Endothelial cell of umbilical vein (primary cell): Measurements from ENCODE around the gene GABRR2. TPM values are rescaled to one million over a fixed set of nuclear protein-coding genes. Genes with fewer than 3 reads are reported as not detected.

ENCODE experiments used
- BruUV-seq: library from RNA; stranded (reverse); fragments of 400-500 nt; replicated peaks from 2 replicates; lab custom pipeline; 2021; lab: Mats Ljungman, UMichigan
- CTCF ChIA-PET: fragments of 300-600, 350-600 bp; sonication (Branson Sonifier 250); formaldehyde crosslinking; loops from one replicate; lab custom pipeline; 2021; ENCODE audit warnings: antibody characterized with exemption, inconsistent platforms; lab: Charles Lee
- POLR2A ChIA-PET: fragments of 300-600, 350-600 bp; sonication (Branson Sonifier 250); formaldehyde crosslinking; loops from one replicate; lab custom pipeline; 2021; ENCODE audit warnings: antibody characterized with exemption, inconsistent platforms; lab: Charles Lee
- DNase-seq: peaks from one replicate; pipeline ENCODE4 v3.0.0-alpha.2; 2011; ENCODE audit warnings: low read depth, low spot score
- FAIRE-seq: peaks from 2 replicates; lab custom pipeline; 2011; peaks lifted over from hg19 to GRCh38; lab: Jason Lieb, UNC
- H2AFZ ChIP-seq: 2 replicates; pipeline ENCODE4 v1.6.0; 2012; ENCODE audit warnings: low read depth, low read length, control low read depth, inconsistent platforms
- H3K27ac ChIP-seq: 2 replicates; pipeline ENCODE4 v1.5.1; 2011; ENCODE audit warnings: low read depth, mild to moderate bottlenecking, control low read depth, low read length, moderate library complexity; ENCODE audit not compliant: insufficient read depth
- H3K27me3 ChIP-seq, 2 experiments: 2 replicates each; pipeline versions ENCODE4 v1.6.0 to v1.6.1; 2011; ENCODE audit warnings: low read length in 2 of 2, mixed read lengths in 1 of 2; ENCODE audit not compliant: control insufficient read depth in 2 of 2, insufficient read depth in 2 of 2
- H3K36me3 ChIP-seq, 2 experiments: 2 replicates in 1 of 2; 3 replicates in 1 of 2; pipeline ENCODE4 v1.5.1; 2011; ENCODE audit warnings: low read length in 2 of 2, mild to moderate bottlenecking in 1 of 2, moderate library complexity in 1 of 2; ENCODE audit not compliant: control insufficient read depth in 2 of 2, insufficient read depth in 2 of 2; ENCODE audit errors: extremely low read depth in 1 of 2
- H3K4me1 ChIP-seq: 3 replicates; pipeline ENCODE4 v1.5.1; 2011; ENCODE audit warnings: mild to moderate bottlenecking, low read length; ENCODE audit not compliant: control insufficient read depth, insufficient read depth; ENCODE audit errors: extremely low read depth
- H3K4me2 ChIP-seq: 2 replicates; pipeline ENCODE4 v1.6.1; 2011; ENCODE audit warnings: low read length, control low read depth, mixed read lengths; ENCODE audit not compliant: insufficient read depth
- H3K4me3 ChIP-seq, 3 experiments: fragments of 200-600 bp in 1 of 3; sonication (generic), shearing (Covaris generic) in 1 of 3; replicated peaks in 1 of 3; 2 replicates each; pipeline ENCODE4 v1.5.1; 2011 to 2016; ENCODE audit warnings: control low read depth in 3 of 3, low read length in 3 of 3, mild to moderate bottlenecking in 2 of 3, inconsistent platforms in 1 of 3, low read depth in 1 of 3, moderate library complexity in 1 of 3; ENCODE audit not compliant: insufficient read depth in 1 of 3
- H3K79me2 ChIP-seq: 2 replicates; pipeline ENCODE4 v1.6.0; 2012; ENCODE audit warnings: low read length, inconsistent platforms; ENCODE audit not compliant: control insufficient read depth, insufficient read depth
- H3K9ac ChIP-seq: replicated peaks from 2 replicates; pipeline ENCODE3; 2011; ENCODE audit warnings: low read length, control low read depth; ENCODE audit not compliant: insufficient read depth; ENCODE audit errors: extremely low read depth
- H3K9me1 ChIP-seq: replicated peaks from 3 replicates; pipeline ENCODE4 v1.6.0; 2011; ENCODE audit warnings: mild to moderate bottlenecking, low read length; ENCODE audit not compliant: control insufficient read depth, insufficient read depth; ENCODE audit errors: extremely low read depth
- H3K9me3 ChIP-seq: replicated peaks from 2 replicates; pipeline ENCODE4 v1.5.1; 2012; ENCODE audit warnings: low read length, inconsistent platforms; ENCODE audit not compliant: control insufficient read depth, insufficient read depth
- H4K20me1 ChIP-seq: replicated peaks from 2 replicates; pipeline ENCODE3; 2011; ENCODE audit warnings: mild to moderate bottlenecking, low read length; ENCODE audit not compliant: control insufficient read depth, insufficient read depth; ENCODE audit errors: extremely low read depth
- EZH2 ChIP-seq: IDR thresholded peaks from 2 replicates; pipeline ENCODE4 v1.6.1; 2012; ENCODE audit warnings: borderline replicate concordance, low read depth, mild to moderate bottlenecking, moderate library complexity, low read length, inconsistent platforms; ENCODE audit not compliant: severe bottlenecking
- FOS ChIP-seq: IDR thresholded peaks from 2 replicates; pipeline ENCODE4 v1.6.1; 2011; ENCODE audit warnings: mild to moderate bottlenecking, low read length, moderate library complexity, borderline replicate concordance; ENCODE audit not compliant: insufficient read depth
- GATA2 ChIP-seq: IDR thresholded peaks from 2 replicates; pipeline ENCODE4 v1.7.0; 2011; ENCODE audit warnings: low read depth, mild to moderate bottlenecking, moderate library complexity, mixed read lengths, low read length; ENCODE audit not compliant: insufficient read length, insufficient read depth
- JUN ChIP-seq: IDR thresholded peaks from 2 replicates; pipeline ENCODE4 v1.6.1; 2011; ENCODE audit warnings: borderline replicate concordance, low read depth; ENCODE audit not compliant: insufficient read length, insufficient read depth
- MYC ChIP-seq: IDR thresholded peaks from one replicate; pipeline ENCODE4 v1.6.1; 2011; ENCODE audit warnings: mild to moderate bottlenecking, low read depth, low read length
- POLR2A ChIP-seq: IDR thresholded peaks from 2 replicates; pipeline ENCODE4 v1.6.1; 2012; ENCODE audit warnings: low read depth, mild to moderate bottlenecking, control low read depth, low read length
- POLR2AphosphoS5 ChIP-seq: IDR thresholded peaks from 2 replicates; pipeline ENCODE4 v1.6.1; 2012; ENCODE audit warnings: low read depth, mild to moderate bottlenecking, control low read depth, low read length, moderate library complexity; ENCODE audit not compliant: insufficient read depth
- dilution Hi-C: fragments of 300-500 bp; cut with MboI; formaldehyde crosslinking; loops from one replicate; pipeline ENCODE4 v1.15.0; 2019; ENCODE audit warnings: low sequenced_read_pairs; ENCODE audit not compliant: extremely low pct_ligation_motif_present
- intact Hi-C: fragments of 100-400 bp; cut with micrococcal nuclease; formaldehyde crosslinking; loops from one replicate; pipeline ENCODE4 v1.10.0; 2022
- polyA plus RNA-seq, 4 experiments: library from polyadenylated mRNA; depleted of rRNA in 3 of 4; stranded (reverse) in 3 of 4; unstranded in 1 of 4; fragments of >200 nt; gene quantifications; 2 replicates each; pipeline versions ENCODE4 v1.2.1 to v1.2.3, GENCODE V29; 2011 to 2012; ENCODE audit warnings: missing spikeins in 1 of 4
- total RNA-seq: library from RNA; stranded (reverse); gene quantifications from 2 replicates; pipeline ENCODE4 v1.2.3, GENCODE V29; 2021
- TF ChIP-seq, protein P1 (sequence below), 2 donors: IDR thresholded peaks; 1 replicate in 1 of 2; 2 replicates in 1 of 2; pipeline ENCODE4 v1.5.1; 2011; ENCODE audit warnings: low read length in 2 of 2, mild to moderate bottlenecking in 2 of 2, moderate library complexity in 2 of 2, control low read depth in 1 of 2, inconsistent platforms in 1 of 2, low read depth in 1 of 2; ENCODE audit not compliant: insufficient read depth in 1 of 2; ENCODE audit errors: extremely low read depth in 1 of 2
- TF ChIP-seq, protein P2 (sequence below): IDR thresholded peaks from 2 replicates; pipeline ENCODE4 v1.6.1; 2011; ENCODE audit not compliant: insufficient read depth, insufficient read length

The GABRR2 gene
- total and polyA plus RNA-seq, 2 donors (not counting 3 experiments of a cell fraction or from before 2014, with no cell fraction given), result 1.4 to 3.6 TPM

DNA sequence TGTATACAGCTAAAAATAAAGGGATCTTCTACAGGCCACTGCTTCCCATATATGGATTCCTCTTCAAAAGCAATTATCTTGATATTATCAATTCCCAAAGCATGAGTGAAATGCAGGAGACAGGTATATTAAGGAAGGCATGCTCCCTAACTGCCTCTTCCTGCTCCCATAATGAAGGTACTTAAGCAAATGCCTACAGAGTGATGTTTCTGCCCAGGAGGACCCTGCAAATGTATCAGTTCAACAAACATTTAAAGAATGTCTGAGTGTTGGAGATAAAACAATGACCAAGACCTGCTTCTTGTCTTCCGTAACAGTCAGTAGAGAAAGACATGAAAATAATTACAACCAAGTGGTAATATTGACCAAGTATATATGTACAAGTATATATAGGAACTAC, 33.3 kb upstream of the GABRR2 start:
- Histone ChIP-seq H4K20me1 (peaks cover 17% of the 10 kb centered on the region), H3K9me3 (no peaks in the 10 kb centered on the region), H3K36me3 (no peaks in the 10 kb centered on the region), H3K4me2 (no peak overlapping the region), H3K9me1 (no peaks in the 10 kb centered on the region), H3K79me2 (peaks cover 85% of the 10 kb centered on the region), H3K4me3 (no peak overlapping the region), H3K4me1 (peaks cover 42% of the 10 kb centered on the region), H3K27me3 (no peaks in the 10 kb centered on the region), H3K27ac (no peak overlapping the region), H3K9ac (no peak overlapping the region), H2AFZ (no peak overlapping the region)
- FAIRE-seq (no peak), DNase-seq (no peak)
- ChIA-PET POLR2A (no interaction called here), CTCF (interaction anchor here (0.6 to 7.0 kb wide), 5 partner anchors 8 to 37 kb away, joined by 3 to 56 read pairs (median 7); no protein-coding TSS in a partner anchor)
- TF ChIP-seq POLR2AphosphoS5 (no peak), GATA2 (no peak), EZH2 (no peak), POLR2A (no peak), JUN (no peak), FOS (no peak), MYC (no peak)
- TF ChIP-seq, protein P1, sequence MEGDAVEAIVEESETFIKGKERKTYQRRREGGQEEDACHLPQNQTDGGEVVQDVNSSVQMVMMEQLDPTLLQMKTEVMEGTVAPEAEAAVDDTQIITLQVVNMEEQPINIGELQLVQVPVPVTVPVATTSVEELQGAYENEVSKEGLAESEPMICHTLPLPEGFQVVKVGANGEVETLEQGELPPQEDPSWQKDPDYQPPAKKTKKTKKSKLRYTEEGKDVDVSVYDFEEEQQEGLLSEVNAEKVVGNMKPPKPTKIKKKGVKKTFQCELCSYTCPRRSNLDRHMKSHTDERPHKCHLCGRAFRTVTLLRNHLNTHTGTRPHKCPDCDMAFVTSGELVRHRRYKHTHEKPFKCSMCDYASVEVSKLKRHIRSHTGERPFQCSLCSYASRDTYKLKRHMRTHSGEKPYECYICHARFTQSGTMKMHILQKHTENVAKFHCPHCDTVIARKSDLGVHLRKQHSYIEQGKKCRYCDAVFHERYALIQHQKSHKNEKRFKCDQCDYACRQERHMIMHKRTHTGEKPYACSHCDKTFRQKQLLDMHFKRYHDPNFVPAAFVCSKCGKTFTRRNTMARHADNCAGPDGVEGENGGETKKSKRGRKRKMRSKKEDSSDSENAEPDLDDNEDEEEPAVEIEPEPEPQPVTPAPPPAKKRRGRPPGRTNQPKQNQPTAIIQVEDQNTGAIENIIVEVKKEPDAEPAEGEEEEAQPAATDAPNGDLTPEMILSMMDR (IDR thresholded peaks at IDR 0.05; ENCODE audit: extremely low read depth in 1 of 2, insufficient read depth in 1 of 2, low read depth in 1 of 2, low read length in 2 of 2), result no peak
- TF ChIP-seq, protein P2, sequence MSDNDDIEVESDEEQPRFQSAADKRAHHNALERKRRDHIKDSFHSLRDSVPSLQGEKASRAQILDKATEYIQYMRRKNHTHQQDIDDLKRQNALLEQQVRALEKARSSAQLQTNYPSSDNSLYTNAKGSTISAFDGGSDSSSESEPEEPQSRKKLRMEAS, result no peak
- no TSS peak for BruUV-seq
- intact Hi-C loops (no loop called here), dilution Hi-C loops (no loop called here)
